ENCODE results near the gene PHF3.

GRCh38 chr6:63675138-63675537, 39.5 kb downstream of the PHF3 start:
- TF ChIP-seq CTCF (IDR thresholded peaks at IDR 0.05; ENCODE audit: low read depth, low read length) (no peak), POLR2A (IDR thresholded peaks at IDR 0.05; ENCODE audit: extremely low read depth, insufficient read length) (no peak), MYC (IDR thresholded peaks at IDR 0.05; ENCODE audit: low read depth, low read length) (no peak), MAX (IDR thresholded peaks at IDR 0.05; ENCODE audit: low read depth, low read length) (no peak)
